Caco-2 (cell line): ENCODE measurements around the gene TVP23B. TPM values are rescaled to one million over a fixed set of nuclear protein-coding genes. Genes with fewer than 3 reads are reported as not detected.

Experiments used
- BruUV-seq: library from RNA; stranded (reverse); fragments of 400-500 nt; replicated peaks from 2 replicates; lab custom pipeline; 2021; lab: Mats Ljungman, UMichigan
- CTCF ChIA-PET: fragments of 300-600 bp; sonication (Branson Sonifier 250); formaldehyde crosslinking; loops from one replicate; lab custom pipeline; 2022; ENCODE audit warnings: antibody characterized with exemption; lab: Charles Lee
- POLR2A ChIA-PET: fragments of 300-600 bp; sonication (Branson Sonifier 250); formaldehyde crosslinking; loops from one replicate; lab custom pipeline; 2022; ENCODE audit warnings: antibody characterized with exemption; lab: Charles Lee
- DNase-seq, 2 experiments: peaks; one replicate each; pipeline versions ENCODE4 v3.0.0 to v3.0.0-alpha.2; 2020 to 2022
- H3K27me3 ChIP-seq: replicated peaks from 2 replicates; pipeline ENCODE4 v1.6.0; 2011; ENCODE audit warnings: low read length; ENCODE audit not compliant: control insufficient read depth, insufficient read depth
- H3K36me3 ChIP-seq: 2 replicates; pipeline ENCODE4 v1.5.1; 2011; ENCODE audit warnings: low read length; ENCODE audit not compliant: control insufficient read depth, insufficient read depth
- H3K4me1 ChIP-seq: fragments of 250-450 bp; sonication (Bioruptor Pico); 2 replicates; pipeline ENCODE4 v1.5.1; 2020; ENCODE audit warnings: mild to moderate bottlenecking
- H3K4me3 ChIP-seq: 2 replicates; pipeline ENCODE4 v1.5.1; 2011; ENCODE audit warnings: low read depth, mild to moderate bottlenecking, control low read depth, low read length
- H3K9me3 ChIP-seq: fragments of 250-450 bp; sonication (Bioruptor Pico); 2 replicates; pipeline ENCODE4 v1.5.1; 2020; ENCODE audit warnings: mild to moderate bottlenecking, moderate library complexity
- H3K27ac Mint-ChIP-seq: one replicate; pipeline ENCODE4 v1.8.0; 2022; ENCODE audit warnings: mixed read lengths; ENCODE audit not compliant: unreplicated experiment
- H3K27me3 Mint-ChIP-seq: one replicate; pipeline ENCODE4 v1.8.0; 2022; ENCODE audit warnings: mixed read lengths; ENCODE audit not compliant: insufficient read depth, unreplicated experiment
- H3K36me3 Mint-ChIP-seq: one replicate; pipeline ENCODE4 v1.8.0; 2022; ENCODE audit warnings: mild to moderate bottlenecking, mixed read lengths; ENCODE audit not compliant: insufficient read depth, unreplicated experiment
- H3K4me1 Mint-ChIP-seq: one replicate; pipeline ENCODE4 v1.8.0; 2022; ENCODE audit warnings: low read depth, mixed read lengths; ENCODE audit not compliant: unreplicated experiment
- H3K4me3 Mint-ChIP-seq: one replicate; pipeline ENCODE4 v1.8.0; 2022; ENCODE audit warnings: mild to moderate bottlenecking, moderate library complexity, mixed read lengths; ENCODE audit not compliant: unreplicated experiment
- H3K9me3 Mint-ChIP-seq: one replicate; pipeline ENCODE4 v1.8.0; 2022; ENCODE audit warnings: mixed read lengths; ENCODE audit not compliant: unreplicated experiment
- intact Hi-C: fragments of 100-400 bp; cut with micrococcal nuclease; formaldehyde crosslinking; loops from one replicate; pipeline ENCODE4 v1.10.0; 2022; ENCODE audit not compliant: unreplicated experiment
- total RNA-seq: library from RNA; stranded (reverse); gene quantifications from 2 replicates; pipeline ENCODE4 v1.2.3, GENCODE V29; 2022
- TF ChIP-seq, protein P1 (sequence below), 2 experiments: fragments of 200-600 bp in 1 of 2; IDR thresholded peaks; 1 replicate in 1 of 2; 2 replicates in 1 of 2; pipeline versions ENCODE4 v1.5.1 to v1.8.0; 2011 to 2022; ENCODE audit warnings: antibody characterized with exemption in 1 of 2, control low read depth in 1 of 2, inconsistent platforms in 1 of 2, low read depth in 1 of 2, low read length in 1 of 2, mild to moderate bottlenecking in 1 of 2, moderate library complexity in 1 of 2; ENCODE audit not compliant: insufficient read depth in 1 of 2, severe bottlenecking in 1 of 2, unreplicated experiment in 1 of 2

Gene TVP23B
- total RNA-seq, 1 experiment from 2014 or later: 29.1 TPM

DNA sequence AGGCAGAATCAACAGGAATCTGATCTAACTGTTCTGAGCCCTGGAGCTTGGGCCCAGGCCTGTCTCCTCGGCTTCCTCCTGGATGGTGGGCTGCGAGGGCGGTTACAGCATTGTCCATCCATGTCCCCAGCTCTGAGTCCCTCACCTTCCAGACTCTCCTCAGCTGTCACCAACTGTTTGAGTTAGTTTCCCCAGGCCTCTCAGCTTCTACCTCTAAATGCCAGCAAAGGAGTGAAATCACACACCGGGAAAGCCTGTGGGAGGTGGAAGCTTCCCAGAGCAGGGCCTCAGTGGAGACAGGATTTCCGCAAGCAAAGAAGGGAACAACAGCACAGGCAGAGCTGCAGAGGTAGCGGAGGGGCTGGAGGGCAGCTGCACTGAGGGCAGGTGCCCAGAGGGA, 67.5 kb downstream of the TVP23B start:
- POLR2A ChIA-PET: no interaction called here
- CTCF ChIA-PET: no interaction called here

DNA sequence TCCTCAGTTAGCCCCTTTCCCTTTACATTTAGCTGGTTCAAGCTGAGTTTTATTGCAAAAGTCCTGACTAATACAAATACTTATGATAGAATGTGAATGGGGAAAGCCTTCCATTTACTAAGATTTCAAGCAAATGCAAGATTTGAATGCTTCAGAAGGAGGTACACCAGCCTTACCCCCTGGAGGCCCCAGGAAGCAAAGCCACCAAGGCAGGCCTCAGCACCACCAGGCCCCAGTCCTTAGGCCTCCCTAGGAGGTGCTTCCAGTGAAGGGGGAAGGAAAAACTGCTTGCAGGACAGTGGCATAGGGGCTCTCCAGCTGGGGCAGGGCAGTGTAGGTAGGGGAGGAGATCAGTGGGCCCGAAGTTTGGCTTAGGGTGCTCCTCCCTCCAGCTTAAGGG, 69.7 kb downstream of the TVP23B start:
- Histone ChIP-seq H3K4me3 (no peak overlapping the region), H3K36me3 (no peaks in the 10 kb centered on the region), H3K4me1 (no peaks in the 10 kb centered on the region), H3K27me3 (no peaks in the 10 kb centered on the region), H3K9me3 (no peaks in the 10 kb centered on the region)
- H3K27me3 Mint-ChIP-seq: no peaks in the 10 kb centered on the region
- no peaks in the 10 kb centered on the region for H3K9me3 Mint-ChIP-seq
- BruUV-seq: no TSS peak
- TF ChIP-seq, protein P1, sequence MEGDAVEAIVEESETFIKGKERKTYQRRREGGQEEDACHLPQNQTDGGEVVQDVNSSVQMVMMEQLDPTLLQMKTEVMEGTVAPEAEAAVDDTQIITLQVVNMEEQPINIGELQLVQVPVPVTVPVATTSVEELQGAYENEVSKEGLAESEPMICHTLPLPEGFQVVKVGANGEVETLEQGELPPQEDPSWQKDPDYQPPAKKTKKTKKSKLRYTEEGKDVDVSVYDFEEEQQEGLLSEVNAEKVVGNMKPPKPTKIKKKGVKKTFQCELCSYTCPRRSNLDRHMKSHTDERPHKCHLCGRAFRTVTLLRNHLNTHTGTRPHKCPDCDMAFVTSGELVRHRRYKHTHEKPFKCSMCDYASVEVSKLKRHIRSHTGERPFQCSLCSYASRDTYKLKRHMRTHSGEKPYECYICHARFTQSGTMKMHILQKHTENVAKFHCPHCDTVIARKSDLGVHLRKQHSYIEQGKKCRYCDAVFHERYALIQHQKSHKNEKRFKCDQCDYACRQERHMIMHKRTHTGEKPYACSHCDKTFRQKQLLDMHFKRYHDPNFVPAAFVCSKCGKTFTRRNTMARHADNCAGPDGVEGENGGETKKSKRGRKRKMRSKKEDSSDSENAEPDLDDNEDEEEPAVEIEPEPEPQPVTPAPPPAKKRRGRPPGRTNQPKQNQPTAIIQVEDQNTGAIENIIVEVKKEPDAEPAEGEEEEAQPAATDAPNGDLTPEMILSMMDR (IDR thresholded peaks at IDR 0.05; ENCODE audit: insufficient read depth in 1 of 2, low read depth in 1 of 2, low read length in 1 of 2, severe bottlenecking in 1 of 2, unreplicated experiment in 1 of 2): no peak
- ChIA-PET CTCF (no interaction called here), POLR2A (no interaction called here)
- peaks cover under 1% of the 10 kb centered on the region for H3K36me3 Mint-ChIP-seq
- intact Hi-C loops: no loop called here
- no peak overlapping the region for H3K4me3 Mint-ChIP-seq
- peaks cover 3% of the 10 kb centered on the region for H3K4me1 Mint-ChIP-seq
- DNase-seq: no peak
- H3K27ac Mint-ChIP-seq: no peak overlapping the region

More for the DNA sequence above, 67.5 kb downstream of the TVP23B start:
- Histone ChIP-seq H3K27me3 (no peaks in the 10 kb centered on the region), H3K9me3 (no peaks in the 10 kb centered on the region), H3K36me3 (no peaks in the 10 kb centered on the region), H3K4me1 (no peaks in the 10 kb centered on the region), H3K4me3 (no peak overlapping the region)
- no peak overlapping the region for H3K4me3 Mint-ChIP-seq
- no peaks in the 10 kb centered on the region for H3K36me3 Mint-ChIP-seq
- no peaks in the 10 kb centered on the region for H3K4me1 Mint-ChIP-seq
- DNase-seq: no peak
- H3K9me3 Mint-ChIP-seq: no peaks in the 10 kb centered on the region
- BruUV-seq: no TSS peak
- TF ChIP-seq, protein P1 (IDR thresholded peaks at IDR 0.05; ENCODE audit: insufficient read depth in 1 of 2, low read depth in 1 of 2, low read length in 1 of 2, severe bottlenecking in 1 of 2, unreplicated experiment in 1 of 2): no peak
- intact Hi-C loops: no loop called here
- peaks cover 3% of the 10 kb centered on the region for H3K27me3 Mint-ChIP-seq
- no peak overlapping the region for H3K27ac Mint-ChIP-seq

DNA sequence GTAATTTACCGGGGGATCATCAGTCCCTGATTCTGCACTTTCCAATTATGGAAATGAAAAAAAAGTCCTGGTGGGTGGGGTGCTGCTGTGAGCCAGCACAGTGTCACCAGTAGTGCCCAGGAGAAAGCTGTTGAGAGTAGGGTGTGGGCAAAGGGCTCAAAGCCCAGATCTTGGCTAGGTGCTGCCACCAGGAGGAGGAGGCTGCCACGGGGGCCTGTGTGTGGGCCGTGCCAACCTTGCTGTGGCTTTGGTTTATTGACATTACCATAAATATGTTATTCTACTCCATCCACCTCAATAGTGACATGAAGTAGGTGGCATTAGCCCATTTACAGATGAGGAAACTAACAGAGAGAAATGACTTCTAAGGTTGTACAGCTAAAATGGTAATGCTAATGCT, 70.2 kb downstream of the TVP23B start:
- H3K4me1 Mint-ChIP-seq: peaks cover 9% of the 10 kb centered on the region
- TF ChIP-seq, protein P1 (IDR thresholded peaks at IDR 0.05; ENCODE audit: insufficient read depth in 1 of 2, low read depth in 1 of 2, low read length in 1 of 2, severe bottlenecking in 1 of 2, unreplicated experiment in 1 of 2): no peak
- no peaks in the 10 kb centered on the region for H3K9me3 Mint-ChIP-seq
- Histone ChIP-seq H3K4me3 (no peak overlapping the region), H3K4me1 (no peaks in the 10 kb centered on the region), H3K9me3 (no peaks in the 10 kb centered on the region), H3K36me3 (no peaks in the 10 kb centered on the region), H3K27me3 (no peaks in the 10 kb centered on the region)
- no peaks in the 10 kb centered on the region for H3K27me3 Mint-ChIP-seq
- intact Hi-C loops: no loop called here
- ChIA-PET CTCF (no interaction called here), POLR2A (no interaction called here)
- peaks cover 6% of the 10 kb centered on the region for H3K36me3 Mint-ChIP-seq
- no TSS peak for BruUV-seq
- no peak for DNase-seq
- H3K4me3 Mint-ChIP-seq: no peak overlapping the region
- no peak overlapping the region for H3K27ac Mint-ChIP-seq
